K562 (cell line): Measurements from ENCODE around the gene MARCKSL1. TPM values are rescaled to one million over a fixed set of nuclear protein-coding genes. Genes with fewer than 3 reads are reported as not detected.
A peak's percentile ranks its signal among the peaks of the same experiment; 100 is the strongest.

ENCODE experiments used
- ATAC-seq: fragments of 200-7000 bp; cut with Tn5 transposase; 3 replicates; pipeline ENCODE4 v1.9.1; 2020; ENCODE audit warnings: moderate library complexity
- BruUV-seq: library from RNA; stranded (reverse); fragments of 400-500 nt; replicated peaks from 2 replicates; lab custom pipeline; 2021; lab: Mats Ljungman, UMichigan
- CTCF ChIA-PET: fragments of 300-600 bp; formaldehyde crosslinking; extraction: SDS; loops from one replicate; lab custom pipeline; 2021; ENCODE audit warnings: low intra/inter-chr PET ratio; lab: Yijun Ruan, JAX
- POLR2A ChIA-PET: fragments of 300-600, 350-650 bp; sonication (Branson Sonifier 250); formaldehyde crosslinking; extraction: SDS; loops from one replicate; lab custom pipeline; 2021; ENCODE audit warnings: antibody characterized with exemption, inconsistent platforms; lab: Yijun Ruan, JAX
- DNase-seq, 4 experiments: peaks; one replicate each; pipeline versions ENCODE4 v3.0.0 to v3.0.0-alpha.2; 2011 to 2018; ENCODE audit warnings: low spot score in 3 of 4, mixed read lengths in 3 of 4; ENCODE audit errors: extremely low read depth in 1 of 4
- FAIRE-seq: peaks from 2 replicates; lab custom pipeline; 2011; peaks lifted over from hg19 to GRCh38; lab: Jason Lieb, UNC
- H2AFZ ChIP-seq: 2 replicates; pipeline ENCODE4 v1.6.0; 2011; ENCODE audit warnings: low read depth, low read length, control low read depth, inconsistent platforms
- H3K27ac ChIP-seq: fragments of 200-600 bp; 3 replicates; pipeline ENCODE4 v1.8.0; 2011; ENCODE audit warnings: low read depth, mild to moderate bottlenecking, control low read depth, inconsistent platforms, low read length, moderate library complexity, mixed read lengths; ENCODE audit errors: extremely low read depth
- H3K27me3 ChIP-seq, 2 experiments: fragments of 300-600 bp in 1 of 2; 2 replicates in 1 of 2; 3 replicates in 1 of 2; pipeline versions ENCODE4 v1.6.0 to v1.8.0; 2011; ENCODE audit warnings: inconsistent platforms in 2 of 2, low read length in 2 of 2, mild to moderate bottlenecking in 1 of 2, mixed read lengths in 1 of 2, moderate library complexity in 1 of 2; ENCODE audit not compliant: control insufficient read depth in 2 of 2, insufficient read depth in 2 of 2
- H3K36me3 ChIP-seq: fragments of 300-600 bp; 3 replicates; pipeline ENCODE4 v1.8.0; 2011; ENCODE audit warnings: mild to moderate bottlenecking, low read length, inconsistent platforms; ENCODE audit not compliant: control insufficient read depth, insufficient read depth
- H3K4me1 ChIP-seq, 2 experiments: fragments of 200-600 bp in 1 of 2; replicated peaks in 1 of 2; 2 replicates in 1 of 2; 3 replicates in 1 of 2; pipeline versions ENCODE4 v1.5.1 to v1.8.0; 2011; ENCODE audit warnings: inconsistent platforms in 2 of 2, low read length in 2 of 2, mild to moderate bottlenecking in 1 of 2, mixed read lengths in 1 of 2, moderate library complexity in 1 of 2; ENCODE audit not compliant: control insufficient read depth in 2 of 2, insufficient read depth in 2 of 2
- H3K4me2 ChIP-seq: 2 replicates; pipeline ENCODE4 v1.6.1; 2011; ENCODE audit warnings: low read length, control low read depth, inconsistent platforms, mixed read lengths; ENCODE audit not compliant: insufficient read depth
- H3K4me3 ChIP-seq: fragments of 200-600 bp; sonication (generic), shearing (Covaris generic); 2 replicates; pipeline ENCODE4 v1.5.1; 2016; ENCODE audit warnings: control low read depth, inconsistent platforms
- H3K79me2 ChIP-seq: fragments of 200-600 bp; 3 replicates; pipeline ENCODE4 v1.8.0; 2011; ENCODE audit warnings: low read length, inconsistent platforms; ENCODE audit not compliant: control insufficient read depth, insufficient read depth
- H3K9ac ChIP-seq, 2 experiments: 2 replicates each; pipeline versions ENCODE4 v1.6.0 to v1.6.1; 2011; ENCODE audit warnings: low read depth in 2 of 2, low read length in 2 of 2, control low read depth in 1 of 2, inconsistent platforms in 1 of 2, mild to moderate bottlenecking in 1 of 2, mixed read lengths in 1 of 2; ENCODE audit not compliant: insufficient read depth in 1 of 2
- H3K9me1 ChIP-seq: one replicate; pipeline ENCODE4 v1.6.0; 2011; ENCODE audit warnings: inconsistent platforms, mild to moderate bottlenecking, low read length, moderate library complexity; ENCODE audit not compliant: control insufficient read depth, insufficient read depth
- H3K9me3 ChIP-seq: replicated peaks from 2 replicates; pipeline ENCODE4 v1.5.1; 2011; ENCODE audit warnings: low read depth, low read length, inconsistent platforms; ENCODE audit not compliant: control insufficient read depth, insufficient read depth
- H4K20me1 ChIP-seq: replicated peaks from 2 replicates; pipeline ENCODE4 v1.6.1; 2011; ENCODE audit warnings: low read length, inconsistent platforms, mixed read lengths; ENCODE audit not compliant: control insufficient read depth, insufficient read depth
- AFF4 ChIP-seq: sonication (generic); formaldehyde crosslinking; IDR thresholded peaks from 2 replicates; pipeline ENCODE4 v1.8.0; 2023; ENCODE audit warnings: mild to moderate bottlenecking, missing genetic modification reagents
- ATF7 ChIP-seq: fragments of 450-650 bp; IDR thresholded peaks from 2 replicates; pipeline ENCODE4 v1.7.1; 2014; ENCODE audit warnings: mild to moderate bottlenecking, moderate library complexity
- CEBPG ChIP-seq, 3 experiments: fragments of 200-800 bp in 1 of 3; sonication (Bioruptor generic) in 1 of 3; sonication (generic) in 1 of 3; formaldehyde crosslinking in 1 of 3; IDR thresholded peaks in 2 of 3; conservative IDR thresholded peaks in 1 of 3; 2 replicates each; pipeline versions ENCODE4 v1.6.1 to v1.8.0; 2016 to 2022; ENCODE audit warnings: missing compliant biosample characterization in 2 of 3, missing genetic modification characterization in 2 of 3, mild to moderate bottlenecking in 1 of 3, missing genetic modification reagents in 1 of 3
- L3MBTL2 ChIP-seq: fragments of 450-650 bp; IDR thresholded peaks from 2 replicates; pipeline ENCODE4 v1.6.1; 2016; ENCODE audit warnings: mild to moderate bottlenecking, moderate library complexity
- NONO ChIP-seq, 2 experiments: fragments of 200-400 bp in 1 of 2; fragments of 450-650 bp in 1 of 2; formaldehyde crosslinking in 1 of 2; IDR thresholded peaks; 2 replicates each; pipeline ENCODE4 v1.6.1; 2017; ENCODE audit warnings: low read depth in 2 of 2, mild to moderate bottlenecking in 2 of 2, moderate library complexity in 2 of 2, low read length in 1 of 2
- SAP30 ChIP-seq: fragments of 200-600 bp; sonication (generic); IDR thresholded peaks from 2 replicates; pipeline ENCODE4 v1.6.1; 2012; ENCODE audit warnings: borderline replicate concordance, low read depth, mild to moderate bottlenecking, moderate library complexity, low read length, control low read depth, inconsistent platforms; ENCODE audit not compliant: insufficient read depth, poor library complexity, severe bottlenecking
- SPI1 ChIP-seq: IDR thresholded peaks from 2 replicates; pipeline ENCODE4 v1.6.1; 2011; ENCODE audit warnings: low read depth, low read length, control low read depth, borderline replicate concordance
- STAG1 ChIP-seq: sonication (generic); formaldehyde crosslinking; IDR thresholded peaks from 2 replicates; pipeline ENCODE4 v1.5.0; 2020; ENCODE audit warnings: missing genetic modification reagents, borderline replicate concordance
- ZFP36 ChIP-seq: fragments of 150-350 bp; IDR thresholded peaks from 2 replicates; pipeline ENCODE4 v1.6.1; 2018; ENCODE audit warnings: low read length, low read depth; ENCODE audit not compliant: partially characterized antibody
- ZKSCAN1 ChIP-seq: fragments of 150-350 bp; IDR thresholded peaks from 2 replicates; pipeline ENCODE4 v1.6.1; 2016; ENCODE audit warnings: low read depth, low read length
- WGBS: fragments of 100-300 bp; shearing (Covaris generic); methylation state at CpG from one replicate; pipeline ENCODE4 v1.1.6; 2016; ENCODE audit warnings: low coverage, mixed read lengths; ENCODE audit not compliant: insufficient coverage; ENCODE audit errors: missing lambda C conversion rate; 5-methylcytosine and 5-hydroxymethylcytosine counted together
- in situ Hi-C: fragments of 300-500 bp; cut with MboI; formaldehyde crosslinking; loops from 4 replicates; pipeline ENCODE4 v1.15.0; 2018; ENCODE audit warnings: inconsistent platforms, mixed read lengths
- intact Hi-C: fragments of 100-400 bp; cut with micrococcal nuclease; formaldehyde crosslinking; loops from 2 replicates; pipeline ENCODE4 v1.14.2; 2022
- polyA plus RNA-seq, 8 experiments: library from polyadenylated mRNA; depleted of rRNA in 4 of 8; stranded (reverse) in 5 of 8; unstranded in 3 of 8; fragments of >200 nt; fragmentation: Nextera tagmentation in 2 of 8; fragmentation: Illumina TruSeq in 1 of 8; extraction: Ambion mirVana in 2 of 8; extraction: Trizol in 1 of 8; gene quantifications; 2 replicates each; pipeline versions ENCODE4 v1.2.1 to v1.2.3, GENCODE V29; 2011 to 2014; ENCODE audit warnings: inconsistent platforms in 1 of 8, missing spikeins in 1 of 8
- total RNA-seq, 7 experiments: library from RNA; depleted of rRNA in 6 of 7; stranded (reverse); fragments of >200 nt in 6 of 7; fragmentation: Illumina TruSeq in 2 of 7; extraction: Trizol in 2 of 7; gene quantifications; 2 replicates each; pipeline versions ENCODE4 v1.2.1 to v1.2.3, GENCODE V29; 2011 to 2021; ENCODE audit warnings: low replicate concordance in 1 of 7
- TF ChIP-seq, protein P1 (sequence below): fragments of 250-450 bp; sonication (Bioruptor Pico); IDR thresholded peaks from 2 replicates; pipeline ENCODE4 v1.5.0; 2021
- TF ChIP-seq, protein P2 (sequence below): fragments of 450-650 bp; IDR thresholded peaks from 2 replicates; pipeline ENCODE4 v1.6.1; 2016; ENCODE audit warnings: borderline replicate concordance

MARCKSL1 gene
- total and polyA plus RNA-seq, 9 of the 15 experiments (the other 6 are each of a cell fraction or from before 2014, with no cell fraction given), result 14.7 to 325 (median 155) TPM

- TF ChIP-seq ZKSCAN1, result no peak
- no peak for TF ChIP-seq SAP30
- no peak for TF ChIP-seq SPI1
- no peak for TF ChIP-seq NONO (IDR thresholded peaks at IDR 0.05; ENCODE audit: low read depth in 2 of 2, low read length in 1 of 2)
- TF ChIP-seq, protein P1, sequence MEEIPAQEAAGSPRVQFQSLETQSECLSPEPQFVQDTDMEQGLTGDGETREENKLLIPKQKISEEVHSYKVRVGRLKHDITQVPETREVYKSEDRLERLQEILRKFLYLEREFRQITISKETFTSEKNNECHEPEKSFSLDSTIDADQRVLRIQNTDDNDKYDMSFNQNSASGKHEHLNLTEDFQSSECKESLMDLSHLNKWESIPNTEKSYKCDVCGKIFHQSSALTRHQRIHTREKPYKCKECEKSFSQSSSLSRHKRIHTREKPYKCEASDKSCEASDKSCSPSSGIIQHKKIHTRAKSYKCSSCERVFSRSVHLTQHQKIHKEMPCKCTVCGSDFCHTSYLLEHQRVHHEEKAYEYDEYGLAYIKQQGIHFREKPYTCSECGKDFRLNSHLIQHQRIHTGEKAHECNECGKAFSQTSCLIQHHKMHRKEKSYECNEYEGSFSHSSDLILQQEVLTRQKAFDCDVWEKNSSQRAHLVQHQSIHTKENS (CRISPR knock-in tag), result no peak
- no peak for TF ChIP-seq ZFP36
- peak; percentile 52; the same call in 1 of the 2 replicates for TF ChIP-seq CEBPG (CRISPR knock-in tag; IDR thresholded peaks at IDR 0.05)
- peak; percentile 73 to 86 for TF ChIP-seq CEBPG (tag; conservative IDR thresholded peaks at IDR 0.05 in 1 of 2, IDR thresholded peaks at IDR 0.05 in 1 of 2)
- no peak for TF ChIP-seq STAG1 (CRISPR knock-in tag)
Measured at GRCh38 chr1:32342704-32343103, 6.7 kb upstream of the MARCKSL1 start (continued).

DNA sequence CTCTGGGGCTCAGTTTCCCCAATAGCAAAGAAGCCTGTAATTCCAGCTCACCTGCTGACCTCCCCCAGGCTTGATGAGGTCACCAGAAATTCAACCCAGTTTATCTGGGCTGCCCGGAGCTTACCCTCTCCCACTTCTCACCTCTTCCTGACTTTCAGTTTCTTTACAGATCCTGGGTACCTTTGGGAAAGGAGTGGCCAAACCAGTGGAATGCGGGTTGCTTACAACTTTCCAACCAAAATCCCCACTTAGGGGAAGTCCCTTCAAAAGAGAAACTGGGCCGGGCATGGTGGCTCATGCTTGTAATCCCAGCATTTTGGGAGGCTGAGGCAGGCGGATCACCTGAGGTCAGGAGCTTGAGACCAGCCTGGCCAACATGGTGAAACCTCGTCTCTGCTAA, 5.9 kb upstream of the MARCKSL1 start:
- ATAC-seq (no peak), FAIRE-seq (no peak), DNase-seq (no peak)
- BruUV-seq, result no TSS peak
- ChIA-PET POLR2A (interaction anchor here (1.6 to 2.2 kb wide), 3 partner anchors 10 to 50 kb away, joined by 4 to 9 read pairs (median 5); no protein-coding TSS in a partner anchor), CTCF (no interaction called here)
- no peak for TF ChIP-seq AFF4
- peak; percentile 40; the same call in 1 of the 2 replicates for TF ChIP-seq ATF7
- no peak for TF ChIP-seq L3MBTL2
- TF ChIP-seq, protein P2, sequence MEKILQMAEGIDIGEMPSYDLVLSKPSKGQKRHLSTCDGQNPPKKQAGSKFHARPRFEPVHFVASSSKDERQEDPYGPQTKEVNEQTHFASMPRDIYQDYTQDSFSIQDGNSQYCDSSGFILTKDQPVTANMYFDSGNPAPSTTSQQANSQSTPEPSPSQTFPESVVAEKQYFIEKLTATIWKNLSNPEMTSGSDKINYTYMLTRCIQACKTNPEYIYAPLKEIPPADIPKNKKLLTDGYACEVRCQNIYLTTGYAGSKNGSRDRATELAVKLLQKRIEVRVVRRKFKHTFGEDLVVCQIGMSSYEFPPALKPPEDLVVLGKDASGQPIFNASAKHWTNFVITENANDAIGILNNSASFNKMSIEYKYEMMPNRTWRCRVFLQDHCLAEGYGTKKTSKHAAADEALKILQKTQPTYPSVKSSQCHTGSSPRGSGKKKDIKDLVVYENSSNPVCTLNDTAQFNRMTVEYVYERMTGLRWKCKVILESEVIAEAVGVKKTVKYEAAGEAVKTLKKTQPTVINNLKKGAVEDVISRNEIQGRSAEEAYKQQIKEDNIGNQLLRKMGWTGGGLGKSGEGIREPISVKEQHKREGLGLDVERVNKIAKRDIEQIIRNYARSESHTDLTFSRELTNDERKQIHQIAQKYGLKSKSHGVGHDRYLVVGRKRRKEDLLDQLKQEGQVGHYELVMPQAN, result no peak
- Histone ChIP-seq H3K4me2 (no peak overlapping the region), H3K4me1 (peaks cover 24 to 52% of the 10 kb centered on the region in 2 experiments; a peak in 4 of 5 replicates), H4K20me1 (no peaks in the 10 kb centered on the region), H3K9me3 (no peaks in the 10 kb centered on the region), H3K36me3 (no peaks in the 10 kb centered on the region), H3K4me3 (no peak overlapping the region), H3K79me2 (no peaks in the 10 kb centered on the region), H3K9me1 (no peaks in the 10 kb centered on the region), H3K9ac (peak overlapping the region in 1 of 2 experiments; percentile 18; a peak in 1 of 4 replicates), H3K27me3 (no peaks in the 10 kb centered on the region), H2AFZ (no peak overlapping the region), H3K27ac (no peak overlapping the region)
- in situ Hi-C loops, result no loop called here
- intact Hi-C loops, result no loop called here
- WGBS, result 42% methylated on average over 5 of the region's 5 CpGs
